Glomerular endothelial cell (primary cell): Measurements from ENCODE around the gene HDGFL2. TPM values are rescaled to one million over a fixed set of nuclear protein-coding genes. Genes with fewer than 3 reads are reported as not detected.
"Not testable (repeated sequence)": the region's sequence is repeated elsewhere in the genome, so short reads cannot be mapped to it uniquely, and the experiment has no call there.

Source experiments
- DNase-seq: peaks from one replicate; pipeline ENCODE4 v3.0.0-alpha.2; 2011; ENCODE audit warnings: low read depth, low spot score; ENCODE audit errors: extremely low read depth
- total RNA-seq: library from RNA; depleted of rRNA; stranded (reverse); fragments of >200 nt; gene quantifications from 2 replicates; pipeline ENCODE4 v1.2.3, GENCODE V29; 2015

The HDGFL2 gene
- total RNA-seq, 1 donor from 2014 or later = 96.7 TPM

GRCh38 chr19:4511300-4512054 lies 39.4 kb downstream of the HDGFL2 start:
- DNase-seq = no peak

GRCh38 chr19:4512070-4512469 lies 40.0 kb downstream of the HDGFL2 start:
- DNase-seq = no peak

- DNase-seq = no peak
These were observed 41.2 kb downstream of the HDGFL2 start for GRCh38 chr19:4513248-4513647.

GRCh38 chr19:4515732-4516131 lies 43.6 kb downstream of the HDGFL2 start:
- DNase-seq = no peak

GRCh38 chr19:4516199-4516938 lies 44.3 kb downstream of the HDGFL2 start:
- no peak for DNase-seq

- DNase-seq = no peak
These were observed 44.8 kb downstream of the HDGFL2 start for GRCh38 chr19:4516939-4517300.

- no peak for DNase-seq
These were observed 45.5 kb downstream of the HDGFL2 start for GRCh38 chr19:4517451-4518057.

- DNase-seq = no peak
These were observed 46.5 kb downstream of the HDGFL2 start, which contains the start of gene PLIN4 for GRCh38 chr19:4518345-4519171. Gene PLIN4, minus strand, starts transcription at chr19:4518486. Its CDS starts 214 bp downstream, at chr19:4518272.

- no peak for DNase-seq
These were observed 47.0 kb downstream of the HDGFL2 start for GRCh38 chr19:4519172-4519496.

- no peak for DNase-seq
These were observed 47.6 kb downstream of the HDGFL2 start for GRCh38 chr19:4519521-4520277.

- DNase-seq = no peak
These were observed 49.2 kb downstream of the HDGFL2 start for GRCh38 chr19:4521170-4521887.

- no peak for DNase-seq
These were observed 49.8 kb downstream of the HDGFL2 start for GRCh38 chr19:4521888-4522242.

GRCh38 chr19:4522291-4523002 lies 50.4 kb downstream of the HDGFL2 start:
- DNase-seq = no peak

- DNase-seq = no peak
These were observed 51.4 kb downstream of the HDGFL2 start for GRCh38 chr19:4523306-4524110.

- no peak for DNase-seq
These were observed 52.9 kb downstream of the HDGFL2 start for GRCh38 chr19:4524808-4525562.

- no peak for DNase-seq
These were observed 53.5 kb downstream of the HDGFL2 start for GRCh38 chr19:4525563-4526002.

GRCh38 chr19:4527377-4527776 lies 55.3 kb downstream of the HDGFL2 start:
- not testable (repeated sequence) for DNase-seq
